ENCODE results near the gene VEZT.

Gene VEZT

DNA sequence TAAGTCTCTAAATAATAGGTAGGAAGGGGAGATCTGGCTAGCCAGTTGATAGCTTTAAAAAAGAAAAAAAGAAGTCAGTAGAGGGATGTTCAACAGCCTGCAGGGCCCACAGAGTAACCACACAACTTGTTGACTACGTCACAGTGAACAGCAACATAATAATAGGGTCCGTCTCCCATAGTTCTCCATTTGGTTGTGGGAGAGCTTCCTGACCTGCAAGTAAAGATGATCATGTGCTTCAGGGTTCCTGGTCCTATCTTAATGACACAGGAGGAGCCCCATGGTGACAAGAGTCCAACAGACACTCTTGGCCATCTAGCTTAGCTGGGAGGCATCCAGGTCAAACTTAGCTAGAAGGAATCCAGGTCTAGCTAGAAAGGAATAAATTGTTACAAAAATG lies 36.5 kb upstream of the VEZT start:
- no peak overlapping the region for H3K4me2 ChIP-seq
- H3K27ac ChIP-seq: no peak overlapping the region
- TF ChIP-seq, protein P1, sequence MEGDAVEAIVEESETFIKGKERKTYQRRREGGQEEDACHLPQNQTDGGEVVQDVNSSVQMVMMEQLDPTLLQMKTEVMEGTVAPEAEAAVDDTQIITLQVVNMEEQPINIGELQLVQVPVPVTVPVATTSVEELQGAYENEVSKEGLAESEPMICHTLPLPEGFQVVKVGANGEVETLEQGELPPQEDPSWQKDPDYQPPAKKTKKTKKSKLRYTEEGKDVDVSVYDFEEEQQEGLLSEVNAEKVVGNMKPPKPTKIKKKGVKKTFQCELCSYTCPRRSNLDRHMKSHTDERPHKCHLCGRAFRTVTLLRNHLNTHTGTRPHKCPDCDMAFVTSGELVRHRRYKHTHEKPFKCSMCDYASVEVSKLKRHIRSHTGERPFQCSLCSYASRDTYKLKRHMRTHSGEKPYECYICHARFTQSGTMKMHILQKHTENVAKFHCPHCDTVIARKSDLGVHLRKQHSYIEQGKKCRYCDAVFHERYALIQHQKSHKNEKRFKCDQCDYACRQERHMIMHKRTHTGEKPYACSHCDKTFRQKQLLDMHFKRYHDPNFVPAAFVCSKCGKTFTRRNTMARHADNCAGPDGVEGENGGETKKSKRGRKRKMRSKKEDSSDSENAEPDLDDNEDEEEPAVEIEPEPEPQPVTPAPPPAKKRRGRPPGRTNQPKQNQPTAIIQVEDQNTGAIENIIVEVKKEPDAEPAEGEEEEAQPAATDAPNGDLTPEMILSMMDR (conservative IDR thresholded peaks at IDR 0.05; ENCODE audit: low read depth, low read length): no peak
- no peaks in the 10 kb centered on the region for H3K27me3 ChIP-seq (ENCODE audit: insufficient read depth, low read depth)
- no peaks in the 10 kb centered on the region for H3K79me2 ChIP-seq (ENCODE audit: insufficient read depth, low read depth)
- no peak overlapping the region for H2AFZ ChIP-seq (ENCODE audit: low read depth)
- H3K9ac ChIP-seq: no peak overlapping the region
- H3K36me3 ChIP-seq (ENCODE audit: insufficient read depth): no peaks in the 10 kb centered on the region
- no peaks in the 10 kb centered on the region for H4K20me1 ChIP-seq (ENCODE audit: insufficient read depth)
- no peaks in the 10 kb centered on the region for H3K4me1 ChIP-seq (ENCODE audit: low read depth, poor library complexity, severe bottlenecking)
- no peak overlapping the region for H3K4me3 ChIP-seq (IDR thresholded peaks at IDR 0.05; ENCODE audit: insufficient read depth, low read depth, low read length)

DNA sequence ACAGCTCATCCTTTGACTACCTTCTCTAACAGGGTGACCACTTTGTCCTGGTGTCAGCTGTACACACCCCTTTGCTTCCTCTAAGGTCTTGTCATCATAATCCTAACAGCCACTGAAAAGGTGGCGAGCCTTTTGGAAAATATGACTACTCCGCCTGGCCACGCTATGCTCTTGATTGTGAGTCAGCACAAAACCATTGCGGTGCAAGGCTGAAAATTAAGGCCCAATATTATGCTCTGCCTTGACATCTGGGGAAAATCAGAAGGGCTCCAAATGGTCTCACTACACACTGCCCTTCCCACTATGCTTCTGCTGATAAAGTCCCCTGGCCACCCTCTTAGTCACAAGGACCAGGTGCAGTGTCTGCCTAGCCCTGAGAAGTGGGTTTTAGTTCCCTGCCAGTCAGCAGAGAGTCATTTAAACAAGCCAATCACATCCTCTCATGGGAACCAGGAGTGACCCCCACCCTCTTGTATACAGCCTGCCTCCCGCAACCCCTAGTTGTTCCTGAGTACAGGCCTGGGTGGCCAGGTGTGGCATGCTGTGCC lies 34.7 kb upstream of the VEZT start:
- no peaks in the 10 kb centered on the region for H4K20me1 ChIP-seq (ENCODE audit: insufficient read depth)
- H3K4me3 ChIP-seq (IDR thresholded peaks at IDR 0.05; ENCODE audit: insufficient read depth, low read depth, low read length): no peak overlapping the region
- TF ChIP-seq, protein P1 (conservative IDR thresholded peaks at IDR 0.05; ENCODE audit: low read depth, low read length): no peak
- no peaks in the 10 kb centered on the region for H3K27me3 ChIP-seq (ENCODE audit: insufficient read depth, low read depth)
- H3K4me2 ChIP-seq: no peak overlapping the region
- no peaks in the 10 kb centered on the region for H3K4me1 ChIP-seq (ENCODE audit: low read depth, poor library complexity, severe bottlenecking)
- no peaks in the 10 kb centered on the region for H3K79me2 ChIP-seq (ENCODE audit: insufficient read depth, low read depth)
- H3K9ac ChIP-seq: no peak overlapping the region
- H2AFZ ChIP-seq (ENCODE audit: low read depth): no peak overlapping the region
- H3K27ac ChIP-seq: no peak overlapping the region
- no peaks in the 10 kb centered on the region for H3K36me3 ChIP-seq (ENCODE audit: insufficient read depth)

DNA sequence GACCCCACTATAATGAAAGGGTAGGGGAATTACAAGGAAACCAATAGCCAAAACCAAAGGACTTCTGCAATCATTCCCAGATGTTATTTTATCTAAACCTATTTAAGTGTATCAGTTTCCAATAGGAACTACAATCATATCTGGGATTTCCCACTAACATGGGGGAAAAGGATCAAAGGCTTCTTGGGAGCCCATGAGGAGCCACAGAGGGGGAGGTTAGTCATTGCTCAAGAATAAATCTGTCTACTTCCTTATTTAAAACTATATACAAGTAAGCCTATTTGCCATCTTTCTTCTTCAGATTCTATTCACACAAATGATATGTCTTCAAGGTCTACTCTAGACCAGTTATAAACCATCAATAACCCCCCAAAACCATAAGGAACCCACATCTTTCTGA lies 33.5 kb upstream of the VEZT start:
- no peaks in the 10 kb centered on the region for H3K27me3 ChIP-seq (ENCODE audit: insufficient read depth, low read depth)
- H3K36me3 ChIP-seq (ENCODE audit: insufficient read depth): no peaks in the 10 kb centered on the region
- no peak overlapping the region for H2AFZ ChIP-seq (ENCODE audit: low read depth)
- H3K9ac ChIP-seq: no peak overlapping the region
- no peak overlapping the region for H3K4me3 ChIP-seq (IDR thresholded peaks at IDR 0.05; ENCODE audit: insufficient read depth, low read depth, low read length)
- no peaks in the 10 kb centered on the region for H3K4me1 ChIP-seq (ENCODE audit: low read depth, poor library complexity, severe bottlenecking)
- TF ChIP-seq, protein P1 (conservative IDR thresholded peaks at IDR 0.05; ENCODE audit: low read depth, low read length): no peak
- H3K4me2 ChIP-seq: no peak overlapping the region
- H3K27ac ChIP-seq: no peak overlapping the region
- no peaks in the 10 kb centered on the region for H4K20me1 ChIP-seq (ENCODE audit: insufficient read depth)
- H3K79me2 ChIP-seq (ENCODE audit: insufficient read depth, low read depth): no peaks in the 10 kb centered on the region

DNA sequence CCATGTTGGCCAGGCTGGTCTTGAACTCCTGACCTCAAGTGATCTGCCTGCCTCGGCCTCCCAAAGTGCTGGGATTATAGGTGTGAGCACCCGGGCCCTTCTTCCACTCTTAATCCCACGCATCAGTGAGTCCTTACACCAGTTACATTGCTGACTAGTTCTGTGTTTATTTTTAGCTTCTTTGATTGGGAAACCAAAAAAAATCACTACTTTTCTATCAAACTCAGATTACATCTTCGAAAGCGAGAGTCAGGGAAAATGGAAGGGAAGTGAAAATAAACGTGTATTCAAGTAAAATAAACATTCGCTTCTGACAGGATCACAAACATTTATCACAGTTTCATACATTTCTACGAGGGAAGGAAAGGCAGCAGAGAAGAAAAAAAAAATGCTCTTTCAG lies 32.5 kb upstream of the VEZT start:
- TF ChIP-seq, protein P1 (conservative IDR thresholded peaks at IDR 0.05; ENCODE audit: low read depth, low read length): no peak
- H3K4me2 ChIP-seq: no peak overlapping the region

More for the DNA sequence above, 32.5 kb upstream of the VEZT start:
- Histone ChIP-seq H3K9ac (no peak overlapping the region), H3K4me1 (ENCODE audit: low read depth, poor library complexity, severe bottlenecking) (no peaks in the 10 kb centered on the region), H2AFZ (ENCODE audit: low read depth) (no peak overlapping the region), H3K36me3 (ENCODE audit: insufficient read depth) (no peaks in the 10 kb centered on the region), H3K27ac (no peak overlapping the region), H3K79me2 (ENCODE audit: insufficient read depth, low read depth) (no peaks in the 10 kb centered on the region), H4K20me1 (ENCODE audit: insufficient read depth) (no peaks in the 10 kb centered on the region), H3K4me3 (IDR thresholded peaks at IDR 0.05; ENCODE audit: insufficient read depth, low read depth, low read length) (no peak overlapping the region), H3K27me3 (ENCODE audit: insufficient read depth, low read depth) (no peaks in the 10 kb centered on the region)
